Activated CD8-positive, alpha-beta memory T cell treated with anti-CD3 and anti-CD28 coated beads for 36 hours (primary cell): Measurements from ENCODE around the gene PCMT1. TPM values are rescaled to one million over a fixed set of nuclear protein-coding genes. Genes with fewer than 3 reads are reported as not detected.
"Not testable (repeated sequence)": the region's sequence is repeated elsewhere in the genome, so short reads cannot be mapped to it uniquely, and the experiment has no call there.

Experiments
- CTCF ChIA-PET: fragments of 350-600 bp; sonication (Branson Sonifier 250); formaldehyde crosslinking; loops from one replicate; lab custom pipeline; 2021; ENCODE audit warnings: antibody characterized with exemption; lab: Charles Lee
- POLR2A ChIA-PET: fragments of 350-600 bp; sonication (Branson Sonifier 250); formaldehyde crosslinking; loops from one replicate; lab custom pipeline; 2021; ENCODE audit warnings: antibody characterized with exemption; lab: Charles Lee
- total RNA-seq, 2 experiments: library from RNA; stranded (reverse); gene quantifications; one replicate each; pipeline ENCODE4 v1.2.3, GENCODE V29; 2021

PCMT1 gene
- 10 to 100 TPM; 96.2 to 96.7 TPM for total RNA-seq

DNA sequence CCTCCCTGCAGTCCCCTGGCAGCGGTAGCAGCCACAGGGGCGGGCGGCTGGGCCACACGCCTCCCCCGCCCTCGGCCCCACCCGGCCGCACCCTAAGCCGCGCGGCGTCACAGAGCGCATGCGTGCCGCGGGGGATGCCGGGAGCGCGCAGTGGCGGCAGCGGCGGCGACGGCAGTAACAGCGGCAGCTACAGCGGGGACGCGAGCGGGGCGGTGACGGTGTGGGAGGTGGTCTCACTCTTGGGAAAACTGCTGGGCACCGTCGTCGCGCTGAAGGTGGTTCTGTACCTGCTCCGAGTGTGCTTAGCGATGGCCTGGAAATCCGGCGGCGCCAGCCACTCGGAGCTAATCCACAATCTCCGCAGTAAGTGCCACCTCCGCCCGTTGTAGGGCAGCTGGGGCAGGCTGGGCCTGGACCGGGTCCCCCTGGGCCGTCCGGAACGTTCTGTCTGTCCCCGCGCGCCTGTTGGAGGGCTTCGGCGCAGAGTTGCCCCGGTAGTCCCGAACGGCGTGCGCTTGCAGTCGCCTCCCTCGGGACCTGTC lies at the start of gene PCMT1:
TSS of gene PCMT1 (plus strand) at position 148 of the 542 bp plus-strand sequence. CDS start at position 309, 161 bp downstream.
- ChIA-PET POLR2A (interaction anchor here (1.3 to 1.7 kb wide), 2 partner anchors 32 to 184 kb away, joined by 3 to 7 read pairs; partner anchors contain the start of genes GINM1 and LATS1), CTCF (no interaction called here)

DNA sequence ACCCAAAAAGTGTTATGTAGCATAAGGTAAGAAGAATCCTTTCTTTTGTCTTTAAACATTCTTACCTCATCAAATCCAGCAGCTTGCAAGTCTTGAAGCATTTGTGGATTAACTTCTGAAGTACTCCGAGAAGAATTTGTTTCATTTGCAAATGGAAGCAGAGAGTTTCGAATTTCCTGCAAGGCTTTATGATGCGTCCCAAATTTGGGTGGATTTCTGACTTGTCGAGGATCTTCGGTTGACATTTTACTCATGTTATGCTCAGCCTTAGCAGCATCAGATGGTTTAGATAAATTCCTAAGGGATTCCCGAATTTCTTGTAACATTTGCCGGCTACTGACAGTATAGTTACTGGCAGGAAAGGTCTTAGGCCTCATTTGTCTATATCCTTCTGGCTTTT lies 47.8 kb upstream of the PCMT1 start:
- ChIA-PET POLR2A (no interaction called here), CTCF (interaction anchor here (1.4 kb wide), 1 partner anchor 68 kb away, joined by 3 read pairs; no protein-coding TSS in a partner anchor)

DNA sequence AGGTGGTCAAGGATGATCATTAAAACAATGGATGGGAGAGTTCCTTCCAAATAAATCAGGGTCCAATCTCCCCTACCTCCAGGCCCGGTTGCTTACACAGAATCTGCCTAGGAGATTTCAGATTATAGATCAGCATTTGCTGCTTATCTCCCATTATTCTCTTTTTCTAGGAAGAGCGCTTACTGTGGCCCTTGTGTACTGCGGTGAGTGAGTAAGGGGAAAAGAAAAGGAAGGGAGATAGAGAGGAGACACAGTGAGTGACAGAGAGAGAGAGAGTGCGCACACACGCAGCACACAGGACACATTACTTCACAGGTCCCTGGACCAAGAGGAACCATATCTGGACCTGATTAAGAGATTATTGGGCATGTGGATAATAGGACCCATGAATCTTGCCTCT lies 37.8 kb upstream of the PCMT1 start:
- POLR2A ChIA-PET, result no interaction called here
- CTCF ChIA-PET, result no interaction called here

DNA sequence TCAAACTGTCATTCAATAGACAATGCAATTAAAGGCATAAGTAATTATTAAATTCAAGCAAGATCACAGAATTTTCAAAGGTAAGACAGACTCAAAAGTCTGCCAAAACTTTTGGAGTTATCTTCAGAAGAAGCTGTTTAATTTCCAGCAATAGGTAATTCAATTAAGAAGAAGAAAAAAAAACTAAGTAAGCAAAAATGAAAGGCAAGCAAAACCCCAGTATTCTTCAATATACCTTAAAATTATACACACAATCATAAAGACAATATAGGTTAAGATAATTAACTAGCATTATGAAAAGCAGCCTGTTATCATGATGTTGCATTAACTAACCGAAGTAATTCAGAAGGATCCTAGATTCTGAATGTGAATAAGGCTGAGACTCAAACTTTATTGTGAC lies 35.1 kb upstream of the PCMT1 start:
- POLR2A ChIA-PET, result no interaction called here
- CTCF ChIA-PET, result no interaction called here

DNA sequence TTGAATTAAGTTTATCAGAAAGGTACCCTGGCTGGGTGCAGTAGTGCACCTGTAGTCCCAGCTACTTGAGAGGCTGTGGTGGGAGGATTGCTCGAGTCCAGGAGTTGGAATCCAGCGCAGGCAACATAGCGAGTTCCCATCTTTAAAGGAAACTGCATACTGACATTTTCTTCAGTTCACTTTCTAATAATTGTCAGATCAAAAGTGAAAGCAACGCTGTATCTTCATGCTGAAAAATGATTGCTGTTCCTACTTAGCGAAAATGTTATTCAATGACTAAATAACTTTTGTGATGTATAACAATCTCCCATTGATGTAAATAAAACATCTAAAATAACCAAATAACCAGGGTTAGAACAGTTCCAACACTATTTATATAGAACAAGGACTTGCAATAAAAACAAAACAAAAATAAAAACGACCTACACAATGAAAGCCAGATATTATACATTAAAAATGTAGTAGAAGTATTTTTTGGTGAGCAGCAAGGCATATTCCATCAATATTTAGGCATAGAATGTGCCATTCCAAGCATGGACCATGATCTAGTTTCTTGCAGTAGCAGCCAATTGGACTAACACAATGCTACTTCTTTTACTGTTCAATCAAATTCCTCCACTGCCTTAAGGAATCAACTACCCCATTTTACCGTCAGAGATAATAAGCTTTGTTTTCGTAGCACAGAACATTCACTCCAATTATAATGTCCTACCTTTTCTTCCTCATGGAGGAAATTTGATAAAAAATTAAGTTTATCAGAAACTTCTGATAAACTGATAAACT lies 33.2 kb upstream of the PCMT1 start:
- CTCF ChIA-PET, result no interaction called here
- POLR2A ChIA-PET, result interaction anchor here (2.4 kb wide), 1 partner anchor 34 kb away, joined by 7 read pairs; the partner anchor contains the start of gene PCMT1

DNA sequence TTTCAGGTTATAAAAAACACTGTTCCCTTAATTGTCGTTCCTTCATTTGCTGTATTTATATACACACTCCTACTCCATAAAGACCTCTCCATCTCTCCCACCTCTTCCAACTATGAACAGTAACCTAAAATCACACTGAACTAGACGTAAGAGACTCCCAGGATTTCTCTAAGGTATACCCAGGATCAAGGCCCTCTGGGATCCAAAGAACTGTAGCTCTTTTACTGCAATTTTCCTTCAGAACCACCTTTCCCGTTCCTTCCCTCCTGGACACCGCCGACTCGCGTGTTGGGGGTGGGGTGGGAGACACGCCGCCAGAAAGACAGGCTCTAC lies 32.3 kb upstream of the PCMT1 start:
- ChIA-PET POLR2A (interaction anchor here (0.6 to 2.4 kb wide), 6 partner anchors 15 to 172 kb away, joined by 3 to 8 read pairs (median 4); partner anchors contain the start of gene PCMT1), CTCF (interaction anchor here (1.5 to 2.0 kb wide), 2 partner anchors 27 to 172 kb away, joined by 3 to 7 read pairs; partner anchors contain the start of gene PPIL4)

DNA sequence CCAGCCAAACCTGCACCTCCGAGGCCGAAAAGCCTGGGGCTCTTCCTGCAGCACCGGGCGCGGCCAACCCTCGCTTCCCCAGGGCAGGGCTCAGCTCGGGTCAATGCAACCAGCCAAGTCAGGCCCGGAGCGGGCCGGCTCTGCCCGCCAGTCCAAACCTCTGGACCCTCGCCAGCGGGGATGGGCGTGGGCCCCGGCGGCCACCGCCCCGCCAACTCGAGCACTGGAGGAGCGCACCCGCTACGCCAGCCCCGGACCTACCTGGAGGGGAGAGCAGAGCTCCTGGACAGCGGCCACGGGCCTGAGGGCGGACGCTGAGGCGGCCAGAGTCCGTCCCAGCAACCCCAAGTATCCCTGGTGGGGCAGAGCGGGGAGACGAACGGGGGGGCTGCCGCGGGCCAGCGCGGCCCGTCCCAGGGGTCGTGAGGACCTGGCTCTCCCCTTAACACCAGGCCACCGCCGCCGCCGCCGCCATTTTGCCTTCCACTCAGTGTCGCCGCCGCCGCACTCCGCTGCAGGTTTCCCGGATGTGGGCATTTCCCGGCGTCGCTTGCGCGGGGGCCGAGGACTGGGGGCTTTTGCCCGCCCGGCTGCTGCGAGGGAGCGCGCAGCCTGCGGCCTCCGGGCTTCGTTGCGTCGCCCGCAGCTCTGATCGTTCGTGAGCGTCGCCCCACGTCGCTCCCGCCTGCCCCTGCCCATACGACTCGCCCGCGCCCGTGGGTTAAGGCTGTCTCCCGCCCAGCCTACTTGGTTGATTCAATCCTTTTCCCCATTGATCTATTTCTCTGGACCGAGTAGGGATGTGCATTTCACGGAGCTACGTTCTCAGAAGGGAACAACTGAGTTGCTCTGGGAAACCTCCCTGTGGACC lies 31.7 kb upstream of the PCMT1 start, which contains the start of gene LATS1:
TSS of gene LATS1 (minus strand) at position 514 of the 871 bp plus-strand sequence. CDS start 15,975 bp downstream, outside the sequence.
- CTCF ChIA-PET, result interaction anchor here (1.5 to 2.0 kb wide), 2 partner anchors 27 to 172 kb away, joined by 3 to 7 read pairs; partner anchors contain the start of gene PPIL4
- POLR2A ChIA-PET, result interaction anchor here (0.6 to 2.4 kb wide), 6 partner anchors 15 to 173 kb away, joined by 3 to 8 read pairs (median 4); partner anchors contain the start of gene PCMT1

DNA sequence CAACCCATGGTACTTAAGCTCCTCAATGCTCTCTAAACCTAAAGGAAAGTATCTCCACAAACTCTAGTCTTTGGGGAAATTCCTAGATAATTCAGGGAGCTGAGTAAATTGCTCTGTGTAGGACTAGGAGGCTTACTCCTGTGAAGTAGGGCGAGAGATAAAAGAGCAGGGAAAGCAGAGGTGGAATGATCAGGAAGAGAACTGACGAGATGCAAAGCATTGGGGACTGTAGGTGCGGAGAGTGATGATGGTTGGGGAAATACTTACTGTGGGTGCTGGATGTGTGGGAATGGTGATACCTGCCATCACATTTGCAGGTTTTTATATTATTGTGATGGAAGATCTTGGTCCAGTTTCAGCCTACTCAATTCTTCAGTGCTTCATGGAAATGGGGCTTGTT lies 30.0 kb upstream of the PCMT1 start:
- POLR2A ChIA-PET, result no interaction called here
- CTCF ChIA-PET, result interaction anchor here (0.7 kb wide), 1 partner anchor 173 kb away, joined by 3 read pairs; no protein-coding TSS in a partner anchor

DNA sequence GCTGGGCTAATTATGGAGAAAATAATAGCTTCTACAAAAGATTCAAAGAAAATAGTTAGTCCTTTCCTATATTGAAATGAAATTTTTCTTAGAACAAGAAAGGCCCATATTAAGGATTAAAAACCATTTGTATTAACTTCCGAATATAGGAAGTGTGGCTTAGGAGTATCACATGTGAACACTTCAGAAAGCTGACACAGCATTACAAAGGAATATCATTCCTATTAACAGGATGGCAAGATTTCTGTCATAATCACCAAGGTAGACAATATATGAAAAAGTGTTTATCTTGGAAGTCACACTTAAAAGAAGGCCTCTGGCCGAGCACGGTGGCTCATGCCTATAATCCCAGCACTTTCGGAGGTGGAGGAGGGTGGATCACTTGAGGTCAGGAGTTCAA lies 26.3 kb upstream of the PCMT1 start:
- ChIA-PET CTCF (interaction anchor here (0.6 kb wide), 1 partner anchor 35 kb away, joined by 3 read pairs; no protein-coding TSS in a partner anchor), POLR2A (interaction anchor here (0.6 to 0.7 kb wide), 2 partner anchors 27 to 29 kb away, joined by 4 to 5 read pairs; no protein-coding TSS in a partner anchor)

DNA sequence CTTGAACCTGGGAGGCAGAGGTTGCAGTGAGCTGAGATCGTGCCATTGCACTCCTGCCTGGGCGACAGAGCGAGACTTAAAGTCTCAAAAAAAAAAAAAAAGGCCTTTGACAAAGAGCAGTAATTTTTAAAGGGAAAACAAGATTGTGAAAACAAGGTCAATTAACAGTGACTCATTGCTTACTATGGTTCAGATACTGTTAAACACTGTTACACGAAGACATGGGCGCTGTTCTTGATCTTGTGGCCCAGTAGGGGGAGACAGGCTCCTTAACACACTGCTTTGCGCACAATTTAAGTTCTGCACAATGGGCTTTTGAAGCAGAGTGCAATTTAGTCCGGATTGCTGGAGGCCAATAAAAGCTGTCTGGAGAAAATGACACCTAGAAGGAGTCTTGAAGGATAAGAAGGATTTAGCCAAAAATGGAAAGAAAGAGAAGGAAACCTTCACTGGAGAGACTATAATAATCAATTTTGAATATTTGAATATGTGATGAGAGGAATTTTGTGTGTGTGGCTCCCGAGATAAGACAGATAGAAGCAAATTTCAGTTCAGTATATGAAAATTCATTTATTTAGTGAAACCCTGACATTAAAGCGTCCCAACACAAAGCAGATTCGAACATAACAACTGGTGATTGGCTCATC lies 25.6 kb upstream of the PCMT1 start:
- POLR2A ChIA-PET, result interaction anchor here (0.7 kb wide), 1 partner anchor 29 kb away, joined by 5 read pairs; no protein-coding TSS in a partner anchor
- CTCF ChIA-PET, result interaction anchor here (0.6 kb wide), 2 partner anchors 35 to 97 kb away, joined by 3 read pairs; no protein-coding TSS in a partner anchor

DNA sequence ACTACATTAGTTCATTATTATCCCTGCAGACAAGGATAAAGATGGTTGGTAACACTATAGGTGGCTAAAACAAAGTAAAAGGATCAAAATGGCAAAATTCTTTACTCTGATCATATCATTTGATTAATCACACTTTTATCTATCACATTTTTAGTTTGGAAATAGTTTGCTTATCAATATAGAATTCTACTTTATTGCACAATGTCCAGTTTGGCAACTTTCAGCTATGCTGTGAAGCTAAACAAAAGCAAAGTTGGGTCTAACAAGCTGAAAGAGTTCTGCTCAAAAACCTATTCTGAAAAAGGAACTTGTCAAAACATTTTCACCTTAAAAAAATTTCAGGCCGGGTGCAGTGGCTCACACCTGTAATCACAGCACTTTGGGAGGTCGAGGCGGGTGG lies 23.8 kb upstream of the PCMT1 start:
- CTCF ChIA-PET, result no interaction called here
- POLR2A ChIA-PET, result no interaction called here

DNA sequence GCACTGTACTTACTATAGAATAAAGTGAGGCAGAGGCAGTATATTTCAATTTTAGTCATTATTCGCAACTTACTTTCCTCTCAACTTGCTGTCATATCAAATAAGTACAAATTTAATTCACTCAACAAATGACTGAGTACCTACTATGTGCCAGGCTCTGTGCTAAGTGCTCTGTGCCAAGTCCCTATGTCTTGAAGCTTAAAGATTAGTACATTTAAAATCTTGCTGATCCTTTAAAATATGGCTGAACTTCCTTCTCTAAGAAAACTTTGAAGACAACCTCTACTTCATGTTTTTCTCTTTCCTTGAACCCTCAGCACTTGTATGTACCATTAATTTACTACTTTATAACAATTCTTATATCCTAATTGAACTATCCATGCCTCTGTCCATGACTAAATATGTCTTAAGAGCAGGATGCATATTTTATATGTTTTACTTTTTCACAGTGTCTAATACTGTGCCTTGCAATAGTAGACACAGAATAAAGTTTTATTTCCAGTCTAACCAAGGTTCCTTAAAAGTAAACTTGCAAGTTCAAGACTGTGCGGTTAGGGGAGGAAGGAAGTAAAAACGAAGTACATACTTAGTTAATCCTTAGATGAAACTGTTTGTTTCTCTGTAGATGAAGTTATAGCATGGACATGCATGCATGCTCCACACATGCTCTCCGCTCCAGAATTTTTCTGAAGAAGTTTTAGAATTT lies 21.6 kb upstream of the PCMT1 start:
- CTCF ChIA-PET, result no interaction called here
- POLR2A ChIA-PET, result no interaction called here

DNA sequence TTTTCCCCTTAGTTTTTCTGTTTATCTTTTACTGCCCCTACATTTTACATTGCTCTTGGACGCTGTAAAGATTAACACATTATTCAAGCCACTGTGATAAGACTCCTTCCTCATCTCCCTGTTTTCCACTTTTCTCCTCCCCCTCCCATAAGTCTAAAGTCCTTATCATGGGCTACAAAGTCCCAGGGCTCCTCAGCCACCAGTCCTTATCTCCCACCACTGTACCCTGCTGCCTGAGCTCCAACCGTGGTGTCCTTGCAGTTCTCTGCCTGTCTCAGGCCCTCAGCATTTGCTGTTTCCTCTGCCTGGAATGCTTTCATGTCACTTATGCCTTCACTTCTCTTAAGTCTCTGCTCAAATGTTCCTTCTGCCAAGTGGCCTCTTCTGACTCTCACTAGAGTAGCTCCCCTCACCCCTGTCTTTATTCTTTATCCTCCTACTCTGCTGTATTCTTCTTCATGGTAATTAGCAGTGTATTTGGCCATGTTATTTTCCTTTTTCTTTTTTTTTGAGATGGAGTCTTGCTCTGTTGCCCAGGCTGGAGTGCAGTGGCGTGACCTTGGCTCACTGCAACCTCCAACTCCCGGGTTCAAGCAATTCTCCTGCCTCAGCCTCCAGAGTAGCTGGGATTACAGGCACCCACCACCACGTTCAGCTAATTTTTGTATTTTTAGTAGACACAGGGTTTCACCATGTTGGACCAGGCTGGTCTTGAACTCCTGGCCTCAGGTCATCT lies 20.9 kb upstream of the PCMT1 start:
- CTCF ChIA-PET, result no interaction called here
- POLR2A ChIA-PET, result no interaction called here

DNA sequence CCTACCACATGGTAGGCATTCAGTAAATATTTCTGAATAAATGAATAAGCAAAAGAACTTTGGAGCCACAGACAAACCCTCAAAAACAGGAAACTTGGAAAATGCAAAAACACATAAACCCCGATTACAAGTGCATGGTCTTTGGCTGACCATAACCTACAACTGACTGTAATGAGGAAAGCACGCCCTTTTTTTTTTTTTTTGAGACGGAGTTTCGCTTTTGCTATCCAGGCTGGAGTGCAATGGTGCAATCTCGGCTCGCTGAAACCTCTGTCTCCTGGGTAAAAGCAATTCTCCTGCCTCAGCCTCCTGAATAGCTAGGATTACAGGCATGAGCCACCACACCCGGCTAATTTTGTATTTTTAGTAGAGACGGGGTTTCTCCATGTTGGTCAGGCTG lies 19.7 kb upstream of the PCMT1 start:
- CTCF ChIA-PET, result interaction anchor here (0.5 kb wide), 1 partner anchor 1443 kb away, joined by 3 read pairs; no protein-coding TSS in a partner anchor
- POLR2A ChIA-PET, result no interaction called here

DNA sequence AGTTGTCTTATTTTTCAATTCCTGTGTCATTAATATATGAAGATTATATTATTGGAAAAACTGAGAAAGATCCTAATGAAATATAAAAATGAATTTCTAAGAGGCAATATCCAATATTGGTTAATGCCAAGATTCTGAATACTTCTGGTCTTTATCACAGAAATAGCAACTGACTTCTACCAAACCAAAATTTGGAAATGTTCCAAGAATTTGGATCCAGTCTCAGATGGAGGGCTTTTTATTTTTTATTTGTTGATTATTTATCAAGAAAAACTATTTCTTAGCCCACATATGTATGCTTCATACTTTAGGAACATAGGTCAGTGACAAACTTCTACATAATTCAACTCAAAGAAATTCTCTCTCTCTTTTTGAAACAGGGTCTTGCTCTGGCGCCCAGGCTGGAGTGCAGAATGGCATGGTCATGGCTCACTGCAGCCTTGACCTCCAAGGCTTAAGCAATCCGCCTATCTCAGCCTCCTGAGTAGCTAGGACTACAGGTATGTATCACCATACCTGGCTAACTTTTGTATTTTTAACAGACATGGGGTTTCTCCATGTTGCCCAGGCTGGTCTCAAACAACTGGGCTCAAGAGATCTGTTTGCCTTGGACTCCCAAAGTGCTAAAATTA lies 16.3 kb upstream of the PCMT1 start:
- CTCF ChIA-PET, result no interaction called here
- POLR2A ChIA-PET, result no interaction called here

DNA sequence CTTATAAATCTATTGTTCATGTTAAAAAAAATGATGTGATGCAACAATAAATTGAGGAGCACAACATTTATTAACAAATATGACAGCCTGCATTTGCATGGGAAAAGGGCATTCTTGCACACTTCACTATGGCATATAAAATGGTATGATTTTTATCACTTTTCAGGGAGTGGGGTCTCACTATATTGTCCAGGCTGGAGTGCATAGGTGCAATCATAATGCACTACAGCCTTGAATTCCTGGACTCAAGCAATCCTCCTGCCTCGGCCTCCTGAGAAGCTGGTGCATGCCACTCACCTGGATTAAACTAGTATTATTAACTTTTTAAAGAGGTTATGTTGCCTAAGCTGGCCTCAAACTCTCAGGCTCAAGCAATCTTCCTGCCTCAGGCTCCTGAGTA lies 14.6 kb upstream of the PCMT1 start:
- ChIA-PET POLR2A (interaction anchor here (0.7 kb wide), 1 partner anchor 8 kb away, joined by 4 read pairs; no protein-coding TSS in a partner anchor), CTCF (interaction anchor here (0.7 kb wide), 1 partner anchor 19 kb away, joined by 3 read pairs; no protein-coding TSS in a partner anchor)

DNA sequence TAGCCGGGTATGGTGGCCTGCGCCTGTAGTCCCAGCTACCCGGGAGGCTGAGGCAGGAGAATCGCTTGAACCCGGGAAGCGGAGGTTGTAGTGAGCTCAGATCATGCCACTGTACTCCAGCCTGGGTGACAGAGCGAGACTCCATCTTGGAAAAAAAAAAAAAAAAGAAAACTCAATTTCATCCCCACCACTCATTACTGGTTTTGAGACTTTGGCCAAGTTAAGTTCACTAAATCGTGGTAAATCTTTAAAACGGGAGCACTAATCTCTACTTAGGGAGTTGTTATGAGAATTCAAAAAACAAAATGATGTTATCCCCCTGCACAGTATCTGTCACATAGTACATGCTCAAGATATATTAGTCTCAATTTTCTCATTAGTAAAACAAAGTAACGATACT lies 4.3 kb upstream of the PCMT1 start:
- CTCF ChIA-PET, result interaction anchor here (0.9 to 1.5 kb wide), 2 partner anchors 9 to 12 kb away, joined by 3 read pairs; no protein-coding TSS in a partner anchor
- POLR2A ChIA-PET, result not testable (repeated sequence)
